H1 (cell line): Measurements from ENCODE around the gene SPIRE2. TPM values are rescaled to one million over a fixed set of nuclear protein-coding genes. Genes with fewer than 3 reads are reported as not detected.

Experiments
- CTCF ChIA-PET: fragments of 300-600 bp; sonication (Branson Sonifier 250); formaldehyde crosslinking; loops from one replicate; lab custom pipeline; 2021; ENCODE audit not compliant: partially characterized antibody; lab: Charles Lee
- POLR2A ChIA-PET: fragments of 300-600 bp; sonication (Branson Sonifier 250); formaldehyde crosslinking; loops from one replicate; lab custom pipeline; 2021; ENCODE audit warnings: inconsistent platforms; ENCODE audit not compliant: partially characterized antibody; lab: Charles Lee
- DNase-seq, 2 experiments: peaks; one replicate each; pipeline versions ENCODE4 v3.0.0 to v3.0.0-alpha.2; 2010 to 2022; ENCODE audit warnings: low spot score in 2 of 2, low read depth in 1 of 2, mixed read lengths in 1 of 2
- FAIRE-seq: peaks from 2 replicates; lab custom pipeline; 2011; peaks lifted over from hg19 to GRCh38; lab: Jason Lieb, UNC
- H2AFZ ChIP-seq: 2 replicates; pipeline ENCODE4 v1.8.1; 2012; ENCODE audit warnings: low read length, inconsistent platforms
- H2AK5ac ChIP-seq: 2 replicates; pipeline ENCODE4 v1.6.1; 2013; ENCODE audit warnings: low read depth, low read length
- H2BK120ac ChIP-seq: replicated peaks from 2 replicates; pipeline ENCODE3; 2013; ENCODE audit warnings: low read depth, low read length, inconsistent platforms
- H2BK12ac ChIP-seq: 2 replicates; pipeline ENCODE4 v1.6.1; 2013; ENCODE audit warnings: low read depth, low read length
- H2BK15ac ChIP-seq: 2 replicates; pipeline ENCODE4 v1.6.1; 2013; ENCODE audit warnings: low read length
- H2BK20ac ChIP-seq: 2 replicates; pipeline ENCODE4 v1.6.1; 2013; ENCODE audit warnings: low read length
- H2BK5ac ChIP-seq: 2 replicates; pipeline ENCODE4 v1.6.1; 2013; ENCODE audit warnings: low read depth, low read length
- H3K14ac ChIP-seq: 2 replicates; pipeline ENCODE4 v1.6.1; 2013; ENCODE audit warnings: inconsistent platforms; ENCODE audit not compliant: insufficient read length
- H3K18ac ChIP-seq: 2 replicates; pipeline ENCODE4 v1.6.1; 2013; ENCODE audit warnings: low read length; ENCODE audit errors: extremely low read depth
- H3K23ac ChIP-seq: 2 replicates; pipeline ENCODE4 v1.6.1; 2013; ENCODE audit warnings: inconsistent platforms; ENCODE audit not compliant: insufficient read length
- H3K23me2 ChIP-seq: 2 replicates; pipeline ENCODE4 v1.6.1; 2013; ENCODE audit warnings: low read depth, low read length
- H3K27ac ChIP-seq: 2 replicates; pipeline ENCODE4 v1.6.1; 2011; ENCODE audit warnings: low read depth, low read length, inconsistent platforms
- H3K27me3 ChIP-seq, 4 experiments: replicated peaks in 1 of 4; 1 replicate in 1 of 4; 2 replicates in 3 of 4; pipeline versions ENCODE4 v1.6.1 to v1.8.1; 2011 to 2013; ENCODE audit warnings: low read length in 3 of 4, mild to moderate bottlenecking in 3 of 4, inconsistent platforms in 2 of 4, mixed read lengths in 2 of 4, moderate library complexity in 1 of 4; ENCODE audit not compliant: control insufficient read depth in 3 of 4, insufficient read depth in 3 of 4; ENCODE audit errors: extremely low read depth in 1 of 4
- H3K36me3 ChIP-seq, 4 experiments: 2 replicates each; pipeline versions ENCODE4 v1.6.1 to v1.8.1; 2011 to 2013; ENCODE audit warnings: mild to moderate bottlenecking in 4 of 4, low read length in 3 of 4, moderate library complexity in 2 of 4, control low read depth in 1 of 4, inconsistent platforms in 1 of 4; ENCODE audit not compliant: insufficient read depth in 4 of 4, control insufficient read depth in 2 of 4
- H3K4ac ChIP-seq: replicated peaks from 2 replicates; pipeline ENCODE3; 2013; ENCODE audit warnings: low read length, low read depth, mixed read lengths, inconsistent platforms; ENCODE audit not compliant: insufficient read length
- H3K4me1 ChIP-seq, 4 experiments: replicated peaks in 1 of 4; 1 replicate in 1 of 4; 2 replicates in 3 of 4; pipeline versions ENCODE4 v1.6.1 to v1.8.1; 2011 to 2013; ENCODE audit warnings: low read length in 3 of 4, inconsistent platforms in 2 of 4, mixed read lengths in 1 of 4; ENCODE audit not compliant: insufficient read depth in 4 of 4, control insufficient read depth in 3 of 4
- H3K4me2 ChIP-seq, 2 experiments: 2 replicates each; pipeline versions ENCODE4 v1.6.1 to v1.8.1; 2011 to 2013; ENCODE audit warnings: low read depth in 2 of 2, low read length in 2 of 2, control low read depth in 1 of 2, inconsistent platforms in 1 of 2, mild to moderate bottlenecking in 1 of 2; ENCODE audit not compliant: insufficient read depth in 1 of 2
- H3K4me3 ChIP-seq, 4 experiments: fragments of 200-600, 300-600 bp in 1 of 4; sonication (generic), shearing (Covaris generic), sonication (Bioruptor Twin) in 1 of 4; 2 replicates each; pipeline versions ENCODE4 v1.5.1 to v1.8.1; 2011 to 2016; ENCODE audit warnings: low read length in 4 of 4, low read depth in 3 of 4, control low read depth in 2 of 4, inconsistent platforms in 2 of 4, mild to moderate bottlenecking in 2 of 4, mixed read lengths in 1 of 4, moderate library complexity in 1 of 4; ENCODE audit not compliant: insufficient read depth in 2 of 4; ENCODE audit errors: extremely low read depth in 1 of 4
- H3K56ac ChIP-seq: replicated peaks from 2 replicates; pipeline ENCODE3; 2013; ENCODE audit warnings: low read depth, mild to moderate bottlenecking, mixed read lengths, low read length, inconsistent platforms; ENCODE audit not compliant: insufficient read length
- H3K79me1 ChIP-seq: 2 replicates; pipeline ENCODE4 v1.6.1; 2013; ENCODE audit warnings: low read depth, low read length, control low read depth
- H3K79me2 ChIP-seq, 2 experiments: 2 replicates each; pipeline versions ENCODE4 v1.6.1 to v1.8.1; 2012 to 2013; ENCODE audit warnings: low read length in 2 of 2, mild to moderate bottlenecking in 2 of 2, inconsistent platforms in 1 of 2; ENCODE audit not compliant: insufficient read depth in 2 of 2, control insufficient read depth in 1 of 2
- H3K9ac ChIP-seq, 4 experiments: replicated peaks in 1 of 4; 1 replicate in 1 of 4; 2 replicates in 3 of 4; pipeline versions ENCODE4 v1.6.1 to v1.8.1; 2011 to 2013; ENCODE audit warnings: low read depth in 3 of 4, low read length in 3 of 4, control low read depth in 2 of 4, mild to moderate bottlenecking in 2 of 4, moderate library complexity in 2 of 4, inconsistent platforms in 1 of 4; ENCODE audit errors: extremely low read depth in 1 of 4
- H3K9me3 ChIP-seq, 2 experiments: 2 replicates each; pipeline versions ENCODE4 v1.6.1 to v1.8.1; 2012 to 2013; ENCODE audit warnings: mild to moderate bottlenecking in 2 of 2, moderate library complexity in 2 of 2, control low read depth in 1 of 2, inconsistent platforms in 1 of 2, low read depth in 1 of 2, low read length in 1 of 2, mixed read lengths in 1 of 2; ENCODE audit not compliant: insufficient read depth in 2 of 2
- H4K20me1 ChIP-seq, 2 experiments: replicated peaks in 1 of 2; 2 replicates each; pipeline versions ENCODE3 to v1.8.1; 2011 to 2013; ENCODE audit warnings: inconsistent platforms in 2 of 2, low read length in 2 of 2, mild to moderate bottlenecking in 1 of 2; ENCODE audit not compliant: insufficient read depth in 2 of 2, control insufficient read depth in 1 of 2
- H4K5ac ChIP-seq: 2 replicates; pipeline ENCODE4 v1.6.1; 2013; ENCODE audit warnings: low read length, low read depth, mixed read lengths, inconsistent platforms; ENCODE audit not compliant: insufficient read length
- H4K8ac ChIP-seq: 2 replicates; pipeline ENCODE4 v1.8.0; 2013; ENCODE audit warnings: mild to moderate bottlenecking, moderate library complexity, low read length, inconsistent platforms; ENCODE audit not compliant: insufficient read depth; ENCODE audit errors: extremely low read depth
- H4K91ac ChIP-seq: replicated peaks from 2 replicates; pipeline ENCODE3; 2013; ENCODE audit warnings: low read length, mixed read lengths, inconsistent platforms; ENCODE audit not compliant: insufficient read length
- FOSL1 ChIP-seq: IDR thresholded peaks from 2 replicates; pipeline ENCODE4 v1.6.1; 2011; ENCODE audit warnings: mild to moderate bottlenecking, low read depth, low read length, moderate library complexity; ENCODE audit not compliant: insufficient read depth
- SP1 ChIP-seq: IDR thresholded peaks from 2 replicates; pipeline ENCODE4 v1.6.1; 2011; ENCODE audit warnings: low read depth, low read length
- WGBS, 2 experiments: shearing (Covaris generic) in 1 of 2; methylation state at CpG; one replicate each; pipeline versions ENCODE4 v1.1.6 to v1.1.7; 2013 to 2015; ENCODE audit warnings: low lambda C conversion rate in 2 of 2, mixed read lengths in 2 of 2, inconsistent platforms in 1 of 2, low coverage in 1 of 2, missing lambda C conversion rate in 1 of 2; ENCODE audit not compliant: insufficient replicate concordance in 2 of 2, insufficient coverage in 1 of 2, insufficient read length in 1 of 2; ENCODE audit errors: extremely low coverage in 1 of 2, missing lambda C conversion rate in 1 of 2; 5-methylcytosine and 5-hydroxymethylcytosine counted together
- polyA plus RNA-seq, 7 experiments: library from polyadenylated mRNA; depleted of rRNA in 3 of 7; stranded (reverse) in 5 of 7; unstranded in 2 of 7; fragments of >200 nt in 5 of 7; fragments of 200-250 nt in 2 of 7; gene quantifications; 1 replicate in 5 of 7; 2 replicates in 1 of 7; 4 replicates in 1 of 7; pipeline versions ENCODE4 v1.2.1 to v1.2.3, GENCODE V29; 2011 to 2013; ENCODE audit warnings: missing spikeins in 2 of 7, mixed read lengths in 2 of 7
- total RNA-seq: library from RNA; stranded (reverse); fragmentation: NEBNext Ultra II Directional; extraction: Animal tissue kit (Norgen Biotek cat#: 25700); gene quantifications from 2 replicates; pipeline ENCODE4 v1.2.1, GENCODE V29; 2021
- TF ChIP-seq, protein P1 (sequence below): IDR thresholded peaks from 2 replicates; pipeline ENCODE4 v1.6.1; 2012; ENCODE audit warnings: inconsistent platforms

The SPIRE2 gene
- total and polyA plus RNA-seq, 2 of the 8 experiments (the other 6 are each of a cell fraction or from before 2014, with no cell fraction given), result 7.4 to 15.4 TPM

DNA sequence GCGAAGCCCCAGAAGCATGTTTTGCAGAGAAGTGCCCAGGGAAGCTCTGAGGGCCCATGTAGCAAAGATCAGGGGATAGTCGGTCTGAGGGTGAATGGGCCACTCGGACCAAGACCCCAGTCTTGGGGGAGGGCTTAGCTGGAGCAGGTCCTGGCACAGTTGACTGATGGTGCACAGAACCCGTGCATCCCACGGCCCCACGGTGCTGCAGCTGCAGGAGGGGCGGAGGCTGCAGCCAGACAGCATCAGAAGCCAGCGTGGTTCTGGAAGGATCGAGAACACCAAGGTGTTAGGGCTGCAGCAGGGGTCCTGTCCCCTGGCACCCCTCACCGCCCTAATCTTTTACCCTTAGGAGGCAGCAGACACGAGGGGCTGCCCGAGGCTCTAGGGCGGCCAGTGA lies 83.9 kb downstream of the SPIRE2 start:
- FAIRE-seq, result no peak
- Histone ChIP-seq H2BK20ac (no peak overlapping the region), H2AFZ (no peak overlapping the region), H4K8ac (no peak overlapping the region), H3K27me3 (no peaks in the 10 kb centered on the region; a peak in 1 of 7 replicates)
- TF ChIP-seq SP1 (no peak), FOSL1 (no peak)
- TF ChIP-seq, protein P1, sequence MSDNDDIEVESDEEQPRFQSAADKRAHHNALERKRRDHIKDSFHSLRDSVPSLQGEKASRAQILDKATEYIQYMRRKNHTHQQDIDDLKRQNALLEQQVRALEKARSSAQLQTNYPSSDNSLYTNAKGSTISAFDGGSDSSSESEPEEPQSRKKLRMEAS, result no peak
- TF ChIP-seq, all 59 proteins: peak for 0
- no peak overlapping the region for H2BK12ac ChIP-seq
- H3K9ac ChIP-seq, result no peak overlapping the region
- POLR2A ChIA-PET, result interaction anchor here (1.1 to 6.5 kb wide), 2 partner anchors 11 to 106 kb away, joined by 3 to 71 read pairs; partner anchors contain the start of gene TUBB3
- H4K91ac ChIP-seq, result no peak overlapping the region
- no peaks in the 10 kb centered on the region for H3K79me1 ChIP-seq
- H3K4me2 ChIP-seq, result no peak overlapping the region
- H3K14ac ChIP-seq, result no peak overlapping the region
- no peak for DNase-seq
- no peak overlapping the region for H3K4me3 ChIP-seq
- peaks cover 0 to 2% (median 0%) of the 10 kb centered on the region in 4 experiments; a peak in 4 of 7 replicates for H3K4me1 ChIP-seq
- no peaks in the 10 kb centered on the region; the same call in 1 of the 2 replicates for H3K23me2 ChIP-seq
- H3K79me2 ChIP-seq, result no peaks in the 10 kb centered on the region
- H2AK5ac ChIP-seq, result no peak overlapping the region
- H3K56ac ChIP-seq, result no peak overlapping the region
- H3K23ac ChIP-seq, result no peak overlapping the region
- H3K18ac ChIP-seq, result no peak overlapping the region
- peaks cover 0 to 9% of the 10 kb centered on the region in 2 experiments; a peak in 2 of 4 replicates for H3K9me3 ChIP-seq
- H2BK120ac ChIP-seq, result no peak overlapping the region
- 90% methylated on average over 13 of the region's 13 CpGs; no CpG with 5 or more reads in 1 of the 2 experiments for WGBS, 2 experiments
- CTCF ChIA-PET, result interaction anchor here (0.7 to 5.9 kb wide), 5 partner anchors 9 to 166 kb away, joined by 3 to 70 read pairs (median 3); partner anchors contain the start of genes MC1R and TUBB3
- H2BK5ac ChIP-seq, result no peak overlapping the region
- no peak overlapping the region for H2BK15ac ChIP-seq
- peaks cover 0 to 6% (median 2%) of the 10 kb centered on the region in 4 experiments; a peak in 4 of 8 replicates for H3K36me3 ChIP-seq
- H3K27ac ChIP-seq, result no peak overlapping the region
- H3K4ac ChIP-seq, result no peak overlapping the region
- H4K20me1 ChIP-seq, result peaks cover 0 to 4% of the 10 kb centered on the region in 2 experiments
- H4K5ac ChIP-seq, result no peak overlapping the region
